ENCODE results near the gene TRPM1.

Gene TRPM1

GRCh38 chr15:31013863-31014607, 87.5 kb downstream of the TRPM1 start:
- DNase-seq = no peak

GRCh38 chr15:31012455-31012854, 89.1 kb downstream of the TRPM1 start:
- no peak for DNase-seq

- no peak for DNase-seq
Measured at GRCh38 chr15:31010036-31010435, 91.5 kb downstream of the TRPM1 start.

- DNase-seq = no peak
Measured at GRCh38 chr15:31005660-31006059, 95.9 kb downstream of the TRPM1 start.

GRCh38 chr15:31004220-31004733, 97.2 kb downstream of the TRPM1 start:
- no peak for DNase-seq

GRCh38 chr15:31001702-31002101, 99.8 kb downstream of the TRPM1 start:
- DNase-seq = no peak

- no peak for DNase-seq
Measured at GRCh38 chr15:30999729-31000128, 101.8 kb downstream of the TRPM1 start.

GRCh38 chr15:30997270-30997669, 104.3 kb downstream of the TRPM1 start:
- no peak for DNase-seq

- peak; percentile 25 for DNase-seq
Measured at GRCh38 chr15:30992249-30992864, 109.2 kb downstream of the TRPM1 start.

- peak; percentile 59 for DNase-seq
Measured at GRCh38 chr15:30991255-30992235, 110.0 kb downstream of the TRPM1 start, which contains the start of gene MTMR10. MTMR10 (minus strand) TSS chr15:30991628; CDS start chr15:30991506, 122 bp downstream.

- peak; percentile 39 for DNase-seq
Measured at GRCh38 chr15:30990446-30991254, 110.9 kb downstream of the TRPM1 start.

- no peak for DNase-seq
Measured at GRCh38 chr15:30990036-30990435, 111.5 kb downstream of the TRPM1 start.

- DNase-seq = no peak
Measured at GRCh38 chr15:30985081-30985531, 116.4 kb downstream of the TRPM1 start.

GRCh38 chr15:30984542-30984941, 117.0 kb downstream of the TRPM1 start:
- DNase-seq = no peak

- no peak for DNase-seq
Measured at GRCh38 chr15:30984118-30984517, 117.4 kb downstream of the TRPM1 start.

GRCh38 chr15:30979457-30979856, 122.1 kb downstream of the TRPM1 start:
- DNase-seq = no peak

- DNase-seq = no peak
Measured at GRCh38 chr15:30978328-30978727, 123.2 kb downstream of the TRPM1 start.

- no peak for DNase-seq
Measured at GRCh38 chr15:30974112-30974511, 127.4 kb downstream of the TRPM1 start.

- DNase-seq = no peak
Measured at GRCh38 chr15:30973379-30973778, 128.1 kb downstream of the TRPM1 start.

GRCh38 chr15:30969724-30970123, 131.8 kb downstream of the TRPM1 start:
- DNase-seq = no peak

- DNase-seq = no peak
Measured at GRCh38 chr15:30963681-30964080, 137.8 kb downstream of the TRPM1 start.

- no peak for DNase-seq
Measured at GRCh38 chr15:30962659-30963058, 138.9 kb downstream of the TRPM1 start.

All from NCI-H526 treated with DMSO at 0.1 percent for 48 hours (cell line).